ENCODE data around the gene DERL3. TPM values are rescaled to one million over a fixed set of nuclear protein-coding genes. Genes with fewer than 3 reads are reported as not detected.

Gene DERL3
- total and polyA plus RNA-seq, 2 of the 13 experiments (the other 11 are each of a cell fraction or from before 2014, with no cell fraction given) = not detected

DNA sequence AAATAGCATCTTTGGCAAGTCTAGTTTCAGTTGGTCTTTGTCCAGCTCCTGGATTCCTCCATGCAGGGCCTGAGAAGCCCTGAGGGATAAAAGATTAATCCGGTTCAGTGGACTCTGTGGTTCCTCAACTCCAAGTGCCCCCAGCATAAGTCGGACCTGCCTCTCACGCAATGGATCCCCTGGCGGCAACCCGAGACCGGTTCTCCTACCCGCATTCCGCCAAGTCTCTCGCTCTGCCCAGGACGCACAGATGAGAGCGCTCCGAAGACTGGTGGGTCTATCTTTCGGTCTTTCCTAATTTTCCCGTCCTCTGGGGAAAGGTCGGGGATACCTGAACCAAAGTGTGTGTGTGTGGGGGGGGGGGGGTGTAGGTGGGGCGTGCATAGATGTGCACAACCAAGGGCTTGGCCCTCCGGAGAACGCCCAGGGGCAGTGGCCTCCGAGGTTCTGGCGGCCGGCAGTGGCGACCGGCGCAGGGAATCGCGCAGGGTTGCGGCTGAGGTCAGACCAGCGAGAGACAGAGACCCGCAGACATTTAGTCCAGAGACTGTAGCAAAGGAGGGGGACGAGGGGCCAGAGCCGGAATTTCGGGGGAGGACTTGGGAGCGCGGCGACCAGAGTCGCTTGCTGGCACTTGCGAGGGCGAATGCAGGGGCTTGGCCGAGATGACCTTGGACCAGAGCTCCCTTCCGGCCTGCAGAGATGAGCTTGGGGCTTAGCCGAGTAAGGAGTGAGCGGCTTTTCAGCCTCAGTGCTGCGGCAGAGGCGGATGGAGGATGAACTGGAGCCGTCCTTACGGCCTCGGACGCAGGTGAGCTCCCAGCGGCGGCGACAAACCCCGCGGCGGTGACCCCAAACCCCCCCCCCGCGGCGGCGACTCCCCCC lies 18.2 kb upstream of the DERL3 start (continued):
- TF ChIP-seq, protein P1, sequence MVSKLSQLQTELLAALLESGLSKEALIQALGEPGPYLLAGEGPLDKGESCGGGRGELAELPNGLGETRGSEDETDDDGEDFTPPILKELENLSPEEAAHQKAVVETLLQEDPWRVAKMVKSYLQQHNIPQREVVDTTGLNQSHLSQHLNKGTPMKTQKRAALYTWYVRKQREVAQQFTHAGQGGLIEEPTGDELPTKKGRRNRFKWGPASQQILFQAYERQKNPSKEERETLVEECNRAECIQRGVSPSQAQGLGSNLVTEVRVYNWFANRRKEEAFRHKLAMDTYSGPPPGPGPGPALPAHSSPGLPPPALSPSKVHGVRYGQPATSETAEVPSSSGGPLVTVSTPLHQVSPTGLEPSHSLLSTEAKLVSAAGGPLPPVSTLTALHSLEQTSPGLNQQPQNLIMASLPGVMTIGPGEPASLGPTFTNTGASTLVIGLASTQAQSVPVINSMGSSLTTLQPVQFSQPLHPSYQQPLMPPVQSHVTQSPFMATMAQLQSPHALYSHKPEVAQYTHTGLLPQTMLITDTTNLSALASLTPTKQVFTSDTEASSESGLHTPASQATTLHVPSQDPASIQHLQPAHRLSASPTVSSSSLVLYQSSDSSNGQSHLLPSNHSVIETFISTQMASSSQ (IDR thresholded peaks at IDR 0.05; ENCODE audit: low read depth) = no peak
- TF ChIP-seq, protein P1 (CRISPR knock-in tag; IDR thresholded peaks at IDR 0.05; ENCODE audit: borderline replicate concordance) = 0 out of 2 replicates have a peak, but pooled peaks have one; percentile 40
- no peak for TF ChIP-seq IKZF4 (CRISPR knock-in tag; IDR thresholded peaks at IDR 0.05; ENCODE audit: borderline replicate concordance, low read depth, not compliant biosample characterization)
- no peak for TF ChIP-seq ZFP90 (CRISPR knock-in tag; IDR thresholded peaks at IDR 0.05; ENCODE audit: borderline replicate concordance)
- TF ChIP-seq ZNF337 (CRISPR knock-in tag; IDR thresholded peaks at IDR 0.05; ENCODE audit: borderline replicate concordance, low read depth) = no peak
- no peak for TF ChIP-seq ZNF746 (CRISPR knock-in tag; IDR thresholded peaks at IDR 0.05)
- TF ChIP-seq NCOA5 (CRISPR knock-in tag; IDR thresholded peaks at IDR 0.05) = no peak
- no peak for TF ChIP-seq ZNF3 (CRISPR knock-in tag; IDR thresholded peaks at IDR 0.05)
- no peak for TF ChIP-seq FOXM1 (CRISPR knock-in tag; IDR thresholded peaks at IDR 0.05)
- TF ChIP-seq ZSCAN12 (CRISPR knock-in tag; IDR thresholded peaks at IDR 0.05) = no peak
- TF ChIP-seq ZNF850 (CRISPR knock-in tag; conservative IDR thresholded peaks at IDR 0.05) = no peak
- TF ChIP-seq ZFY (CRISPR knock-in tag; IDR thresholded peaks at IDR 0.05) = peak; percentile 63
- TF ChIP-seq ZBTB21 (CRISPR knock-in tag; IDR thresholded peaks at IDR 0.05) = no peak
- TF ChIP-seq, protein P2, sequence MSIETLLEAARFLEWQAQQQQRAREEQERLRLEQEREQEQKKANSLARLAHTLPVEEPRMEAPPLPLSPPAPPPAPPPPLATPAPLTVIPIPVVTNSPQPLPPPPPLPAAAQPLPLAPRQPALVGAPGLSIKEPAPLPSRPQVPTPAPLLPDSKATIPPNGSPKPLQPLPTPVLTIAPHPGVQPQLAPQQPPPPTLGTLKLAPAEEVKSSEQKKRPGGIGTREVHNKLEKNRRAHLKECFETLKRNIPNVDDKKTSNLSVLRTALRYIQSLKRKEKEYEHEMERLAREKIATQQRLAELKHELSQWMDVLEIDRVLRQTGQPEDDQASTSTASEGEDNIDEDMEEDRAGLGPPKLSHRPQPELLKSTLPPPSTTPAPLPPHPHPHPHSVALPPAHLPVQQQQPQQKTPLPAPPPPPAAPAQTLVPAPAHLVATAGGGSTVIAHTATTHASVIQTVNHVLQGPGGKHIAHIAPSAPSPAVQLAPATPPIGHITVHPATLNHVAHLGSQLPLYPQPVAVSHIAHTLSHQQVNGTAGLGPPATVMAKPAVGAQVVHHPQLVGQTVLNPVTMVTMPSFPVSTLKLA (IDR thresholded peaks at IDR 0.05) = no peak
- peak; percentile 37; the same call in 1 of the 2 replicates for TF ChIP-seq EED (CRISPR knock-in tag; IDR thresholded peaks at IDR 0.05)
- TF ChIP-seq BCLAF1 (IDR thresholded peaks at IDR 0.05) = no peak
- TF ChIP-seq, protein P3, sequence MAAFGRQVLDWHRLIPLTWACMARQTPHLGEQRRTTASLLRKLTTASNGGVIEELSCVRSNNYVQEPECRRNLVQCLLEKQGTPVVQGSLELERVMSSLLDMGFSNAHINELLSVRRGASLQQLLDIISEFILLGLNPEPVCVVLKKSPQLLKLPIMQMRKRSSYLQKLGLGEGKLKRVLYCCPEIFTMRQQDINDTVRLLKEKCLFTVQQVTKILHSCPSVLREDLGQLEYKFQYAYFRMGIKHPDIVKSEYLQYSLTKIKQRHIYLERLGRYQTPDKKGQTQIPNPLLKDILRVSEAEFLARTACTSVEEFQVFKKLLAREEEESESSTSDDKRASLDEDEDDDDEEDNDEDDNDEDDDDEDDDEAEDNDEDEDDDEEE (CRISPR knock-in tag; IDR thresholded peaks at IDR 0.05) = no peak
- no peak for TF ChIP-seq PREB (CRISPR knock-in tag; IDR thresholded peaks at IDR 0.05)
- no peak for TF ChIP-seq HNRNPUL1 (IDR thresholded peaks at IDR 0.05; ENCODE audit: low read depth, low read length)
